ENCODE data around the gene SERPINA3.

- TF ChIP-seq, protein P1, sequence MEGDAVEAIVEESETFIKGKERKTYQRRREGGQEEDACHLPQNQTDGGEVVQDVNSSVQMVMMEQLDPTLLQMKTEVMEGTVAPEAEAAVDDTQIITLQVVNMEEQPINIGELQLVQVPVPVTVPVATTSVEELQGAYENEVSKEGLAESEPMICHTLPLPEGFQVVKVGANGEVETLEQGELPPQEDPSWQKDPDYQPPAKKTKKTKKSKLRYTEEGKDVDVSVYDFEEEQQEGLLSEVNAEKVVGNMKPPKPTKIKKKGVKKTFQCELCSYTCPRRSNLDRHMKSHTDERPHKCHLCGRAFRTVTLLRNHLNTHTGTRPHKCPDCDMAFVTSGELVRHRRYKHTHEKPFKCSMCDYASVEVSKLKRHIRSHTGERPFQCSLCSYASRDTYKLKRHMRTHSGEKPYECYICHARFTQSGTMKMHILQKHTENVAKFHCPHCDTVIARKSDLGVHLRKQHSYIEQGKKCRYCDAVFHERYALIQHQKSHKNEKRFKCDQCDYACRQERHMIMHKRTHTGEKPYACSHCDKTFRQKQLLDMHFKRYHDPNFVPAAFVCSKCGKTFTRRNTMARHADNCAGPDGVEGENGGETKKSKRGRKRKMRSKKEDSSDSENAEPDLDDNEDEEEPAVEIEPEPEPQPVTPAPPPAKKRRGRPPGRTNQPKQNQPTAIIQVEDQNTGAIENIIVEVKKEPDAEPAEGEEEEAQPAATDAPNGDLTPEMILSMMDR (IDR thresholded peaks at IDR 0.05), result no peak
- TF ChIP-seq POLR2AphosphoS5 (IDR thresholded peaks at IDR 0.05) (no peak), POLR2A (IDR thresholded peaks at IDR 0.05) (no peak)
These were observed 7.1 kb downstream of the SERPINA3 start for GRCh38 chr14:94619297-94619696.
